Cerebellar cortex (tissue), 1 donor: ENCODE results near the gene ABHD12B.
"Not testable (repeated sequence)": the region's sequence is repeated elsewhere in the genome, so short reads cannot be mapped to it uniquely, and the experiment has no call there.

ENCODE experiments used
- DNase-seq: peaks from one replicate; pipeline ENCODE4 v3.0.0-alpha.2; 2015; ENCODE audit warnings: low spot score

ABHD12B gene

GRCh38 chr14:50897005-50897404 lies 25.2 kb downstream of the ABHD12B start:
- DNase-seq, result not testable (repeated sequence)

DNA sequence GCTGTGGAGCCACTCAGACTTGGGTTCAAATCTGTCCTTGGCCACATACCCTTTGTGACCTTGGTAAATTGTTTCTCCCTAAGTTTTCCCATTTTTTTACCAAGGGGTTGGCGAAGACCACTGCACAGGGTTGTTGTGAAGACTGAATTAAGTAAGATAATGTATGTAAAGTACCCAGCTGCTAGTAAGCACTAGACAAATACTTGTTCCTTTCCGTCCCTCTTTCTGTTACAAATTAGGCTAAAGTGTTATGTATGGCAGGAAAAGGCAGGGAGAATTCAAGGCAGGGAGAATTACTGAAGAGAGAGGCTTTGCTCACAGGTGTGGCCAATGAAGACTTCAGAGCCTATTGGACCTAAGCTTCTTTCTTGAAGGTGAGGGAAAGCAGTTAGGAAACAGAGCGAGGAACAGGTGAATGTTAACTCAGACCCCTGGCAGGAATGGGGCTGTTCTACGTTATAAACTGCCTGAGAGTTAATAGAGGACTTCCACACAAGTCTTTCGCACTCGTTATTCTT lies 25.9 kb downstream of the ABHD12B start:
- DNase-seq, result no peak

GRCh38 chr14:50901361-50901760 lies 29.5 kb downstream of the ABHD12B start:
- DNase-seq, result no peak

DNA sequence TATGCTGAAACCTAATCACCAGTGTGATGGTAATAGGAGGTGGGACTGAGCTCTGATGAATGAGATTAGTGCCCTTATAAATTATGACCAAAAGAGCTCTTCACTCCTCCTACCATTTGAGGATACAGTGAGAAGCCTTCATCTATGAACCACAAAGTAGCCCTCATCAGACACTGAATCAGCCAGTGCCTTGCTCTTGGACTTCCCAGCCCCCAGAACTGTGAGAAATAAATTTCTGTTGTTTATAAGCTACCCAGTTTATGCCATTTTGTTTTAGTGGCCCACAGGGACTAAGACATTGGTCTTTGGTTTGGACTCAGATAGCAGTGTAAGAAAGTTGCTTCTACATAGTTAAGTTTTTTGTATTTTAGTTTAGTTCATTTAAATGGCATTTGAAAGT lies 32.9 kb downstream of the ABHD12B start:
- DNase-seq, result no peak

- no peak for DNase-seq
Measured at GRCh38 chr14:50906326-50907065, 34.6 kb downstream of the ABHD12B start.

- DNase-seq, result no peak
Measured at GRCh38 chr14:50910495-50911420, 38.9 kb downstream of the ABHD12B start.

- DNase-seq, result no peak
Measured at GRCh38 chr14:50917449-50917848, 45.6 kb downstream of the ABHD12B start.

DNA sequence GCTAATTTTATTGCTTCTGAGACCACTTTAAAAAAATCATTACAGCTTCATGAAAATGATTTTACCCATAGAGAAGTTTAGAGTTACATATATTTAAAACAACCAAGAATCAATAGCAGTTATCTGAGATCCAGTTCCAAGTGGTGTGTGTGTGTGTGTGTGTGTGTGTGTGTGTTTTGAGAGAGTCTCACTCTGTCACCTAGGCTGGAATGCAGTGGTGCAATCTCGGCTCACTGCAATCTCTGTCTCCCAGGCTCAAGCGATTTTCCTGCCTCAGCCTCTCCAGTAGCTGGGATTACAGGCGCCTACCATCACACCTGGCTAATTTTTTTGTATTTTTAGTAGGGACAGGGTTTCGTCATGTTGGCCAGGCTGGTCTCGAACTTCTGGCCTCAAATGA lies 47.7 kb downstream of the ABHD12B start:
- DNase-seq, result not testable (repeated sequence)

DNA sequence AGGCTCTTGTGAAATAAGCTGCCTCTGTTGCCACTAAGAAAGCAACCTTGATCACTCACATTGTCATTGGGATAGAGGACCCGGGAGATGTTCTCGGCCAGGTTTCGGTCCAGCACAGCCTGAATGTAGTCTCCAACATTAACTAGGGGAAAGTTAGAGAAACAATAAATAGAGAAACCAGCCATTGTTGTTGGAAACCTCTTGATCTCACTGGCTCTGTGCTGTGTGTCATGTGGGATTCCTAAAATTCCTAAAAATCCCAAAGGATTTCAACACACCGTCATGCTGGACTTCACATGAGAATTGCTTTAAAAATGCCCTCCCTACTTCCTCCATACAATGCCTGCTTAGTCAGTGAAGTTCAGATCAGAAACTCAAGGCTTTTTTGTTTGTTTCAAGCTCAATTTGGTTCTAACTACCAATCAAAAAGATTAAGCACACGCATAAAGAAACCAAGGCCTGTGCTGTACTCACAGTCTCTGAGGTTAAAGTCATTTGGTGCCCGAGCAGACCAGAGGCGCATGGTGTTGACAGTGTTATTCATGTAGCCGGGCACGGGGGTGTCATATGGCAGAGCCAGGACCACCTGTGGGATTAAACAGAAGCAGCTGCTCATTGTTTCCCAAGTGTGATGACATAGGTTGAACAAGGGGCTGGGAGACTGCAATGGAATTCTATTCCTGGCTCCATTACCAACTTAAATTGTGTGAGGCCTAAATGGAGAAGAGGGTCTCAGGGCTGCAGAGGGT lies 48.8 kb downstream of the ABHD12B start:
- DNase-seq, result no peak

DNA sequence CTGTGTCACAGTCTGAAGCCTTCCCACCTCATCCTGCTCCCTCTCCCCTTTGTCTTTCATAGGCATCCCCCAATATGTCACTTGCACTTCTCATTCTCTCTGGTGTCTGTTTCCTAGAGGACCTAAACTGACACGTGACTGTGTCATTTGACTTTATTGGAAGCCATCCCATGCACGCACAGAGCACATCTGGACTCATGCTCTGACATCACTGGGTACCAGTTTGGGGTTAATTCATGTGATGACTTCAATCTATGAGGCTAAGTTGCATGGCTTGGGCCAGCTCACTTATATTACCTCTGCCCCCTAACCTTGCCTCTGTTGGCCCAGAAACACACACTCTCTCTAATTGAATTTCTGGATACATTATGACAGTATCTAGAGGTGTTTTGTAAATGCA lies 51.0 kb downstream of the ABHD12B start:
- DNase-seq, result no peak

GRCh38 chr14:50924236-50924635 lies 52.4 kb downstream of the ABHD12B start:
- DNase-seq, result no peak

DNA sequence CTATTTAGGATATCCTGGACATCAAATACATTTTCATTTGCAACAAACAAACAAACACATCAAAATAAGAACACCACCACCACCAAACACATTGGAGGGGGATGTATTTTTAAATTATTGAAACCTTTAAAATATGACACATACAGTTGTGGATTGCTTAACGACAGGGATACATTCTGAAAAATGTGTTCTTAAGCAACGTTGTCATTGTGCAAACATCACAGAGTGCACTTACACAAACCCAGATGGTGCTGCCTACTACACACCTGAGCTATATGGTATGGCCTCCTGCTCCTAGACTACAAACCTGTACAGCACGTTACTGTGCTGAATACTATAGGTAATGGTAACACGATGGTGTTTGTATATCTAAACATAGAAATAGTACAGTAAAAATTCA lies 53.0 kb downstream of the ABHD12B start:
- no peak for DNase-seq

- no peak for DNase-seq
Measured at GRCh38 chr14:50926851-50927386, 55.1 kb downstream of the ABHD12B start.

GRCh38 chr14:50928002-50928635 lies 56.3 kb downstream of the ABHD12B start:
- no peak for DNase-seq

DNA sequence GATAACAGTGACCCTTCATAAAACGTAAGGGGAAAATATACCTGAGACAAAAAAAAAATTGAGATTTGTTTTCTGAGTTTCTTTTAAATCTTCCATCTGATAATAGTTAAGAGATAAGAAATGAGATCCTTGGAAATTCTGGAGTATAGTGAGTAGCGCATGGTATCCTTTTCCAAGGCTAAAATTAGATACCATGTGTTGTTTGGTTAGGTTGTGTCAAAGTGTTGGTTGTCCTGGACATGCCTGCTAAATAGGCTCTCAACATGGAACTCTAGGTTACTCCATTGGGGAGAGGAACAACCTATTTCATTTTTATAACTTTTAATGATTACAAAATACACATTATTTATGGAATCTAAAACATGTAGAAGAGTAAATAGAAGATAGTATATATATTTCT lies 57.7 kb downstream of the ABHD12B start:
- DNase-seq, result no peak

DNA sequence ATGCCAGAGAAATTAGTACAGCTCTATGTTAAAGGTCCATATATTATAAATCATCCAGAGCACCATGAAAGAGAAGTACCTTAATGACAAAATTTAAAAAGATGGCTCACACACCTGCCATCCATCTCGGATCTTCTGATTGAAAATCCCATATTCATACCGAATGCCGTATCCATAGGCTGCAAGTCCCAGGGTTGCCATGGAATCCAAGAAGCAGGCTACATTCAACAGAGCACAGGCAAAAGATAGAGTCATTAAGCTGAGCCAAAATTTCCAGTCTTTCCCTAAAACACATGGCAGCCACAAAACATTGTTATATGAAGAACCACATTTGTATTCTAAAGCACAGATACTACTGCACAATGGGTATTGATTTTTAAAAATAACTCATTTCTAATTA lies 59.7 kb downstream of the ABHD12B start:
- no peak for DNase-seq

GRCh38 chr14:50932156-50932555 lies 60.3 kb downstream of the ABHD12B start:
- no peak for DNase-seq

DNA sequence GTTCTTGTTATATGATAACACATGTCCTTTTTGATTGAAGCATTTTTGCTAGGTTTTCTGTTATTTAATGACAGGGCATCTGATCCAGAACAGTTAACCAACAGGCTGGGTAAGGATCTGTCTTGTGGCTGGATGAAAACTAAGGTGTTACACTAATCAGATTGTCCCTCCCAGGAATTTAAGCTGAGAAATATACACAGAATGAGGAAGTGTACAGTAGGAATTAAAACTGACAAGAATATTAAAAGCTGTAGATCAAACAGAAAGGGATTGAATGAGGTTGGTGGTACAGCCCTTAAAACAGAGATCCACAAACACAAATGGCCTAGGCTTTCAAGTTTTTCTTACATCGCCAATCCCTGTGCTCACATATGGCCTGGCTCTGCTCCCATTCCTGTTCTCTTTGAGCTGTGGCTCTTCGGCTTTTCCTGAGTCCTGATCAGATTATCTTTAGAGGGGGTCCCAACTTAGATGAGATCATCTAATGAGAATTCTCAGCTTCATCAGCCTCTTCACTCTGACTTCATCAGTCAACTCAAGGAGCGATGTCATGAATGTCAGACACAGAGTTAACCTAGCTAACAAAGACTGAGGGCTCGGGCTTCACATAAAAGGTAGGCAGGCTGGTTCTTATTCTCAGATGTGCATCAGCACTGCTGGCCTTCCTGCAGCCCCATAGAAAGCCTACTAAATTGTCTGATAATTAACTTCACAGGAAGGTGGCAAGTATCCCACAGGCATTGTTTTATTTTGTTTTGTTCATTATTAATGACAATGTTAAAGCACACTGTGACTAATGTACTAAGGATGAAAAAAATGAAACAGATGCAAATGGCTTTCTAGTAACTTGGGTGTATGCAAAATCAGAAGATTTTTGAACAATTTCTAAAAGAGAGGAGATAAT lies 61.0 kb downstream of the ABHD12B start:
- DNase-seq, result no peak

DNA sequence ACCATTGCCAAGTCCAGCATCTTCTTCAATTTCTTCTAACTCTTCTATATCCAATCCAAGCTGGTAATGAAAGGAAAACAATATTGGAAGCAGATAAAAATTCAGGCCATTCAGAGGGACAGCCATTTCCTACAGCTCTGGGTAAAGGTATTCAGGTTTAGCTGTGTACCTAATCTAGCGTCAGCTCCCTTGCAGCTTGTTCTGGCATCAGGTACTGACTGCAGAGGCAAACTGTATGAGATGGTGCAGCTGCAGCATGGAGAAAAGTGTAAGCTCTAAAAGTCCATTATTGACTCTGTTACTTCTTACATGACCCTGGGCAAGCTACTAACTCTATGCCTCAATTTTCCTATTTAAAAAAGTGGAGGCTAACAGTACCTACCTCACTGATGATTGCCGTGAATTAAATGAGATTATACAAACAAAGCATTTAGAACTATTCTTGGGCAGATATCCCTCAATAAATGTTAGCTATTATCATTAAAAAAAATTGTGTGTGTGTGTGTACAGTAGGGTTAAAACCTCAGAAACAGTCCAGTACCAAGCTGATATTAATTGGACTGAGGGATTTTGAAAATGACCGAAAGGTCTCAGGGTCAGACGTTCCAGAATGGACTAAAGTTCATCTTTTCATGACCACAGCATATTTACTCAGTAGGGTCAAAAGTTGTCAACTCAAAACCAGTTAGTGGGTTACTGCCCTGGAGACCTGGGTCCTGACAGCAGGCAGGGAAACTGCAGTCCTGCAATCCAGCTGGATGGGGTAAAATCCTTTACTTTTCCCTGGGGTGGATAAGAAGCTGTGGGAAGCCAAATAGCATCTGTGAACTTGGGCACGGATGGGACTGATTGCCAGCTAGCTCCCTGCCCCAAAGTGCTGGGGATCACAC lies 63.5 kb downstream of the ABHD12B start:
- DNase-seq, result no peak

GRCh38 chr14:50936016-50936340 lies 64.1 kb downstream of the ABHD12B start:
- no peak for DNase-seq
